ENCODE results near the gene GFY.
A peak's percentile ranks its signal among the peaks of the same experiment; 100 is the strongest.

DNA sequence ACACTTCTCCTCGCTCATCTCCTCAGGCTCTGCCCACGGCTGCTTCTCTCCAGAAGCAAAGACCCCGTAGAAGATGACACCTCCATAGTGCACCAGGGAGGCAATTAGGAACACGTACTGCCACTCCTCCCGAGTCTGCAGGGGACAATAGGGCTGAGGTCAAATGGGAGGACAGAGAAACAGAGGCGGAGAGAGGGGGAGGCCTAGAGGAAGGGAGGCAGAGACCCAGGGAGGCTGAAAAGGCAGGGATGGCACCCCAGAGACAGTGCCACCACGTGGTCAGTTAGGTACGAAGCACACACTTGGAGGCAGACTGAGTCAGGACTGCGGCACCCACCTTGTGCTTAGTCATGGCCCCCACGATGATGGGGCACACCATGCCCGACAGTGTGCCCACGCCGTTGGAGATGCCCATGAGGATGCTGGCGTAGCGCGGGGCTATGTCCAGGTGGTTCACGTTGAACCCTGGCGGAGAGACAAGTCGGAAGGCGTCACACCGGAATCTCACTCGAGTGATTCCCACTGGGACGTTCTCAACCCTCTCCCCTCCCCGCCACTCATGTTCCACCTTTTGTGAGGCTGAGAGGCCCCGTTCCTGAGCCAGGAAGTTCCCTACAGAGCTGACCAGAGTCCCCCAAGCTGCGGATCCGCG, 5.6 kb downstream of the GFY start:
- TF ChIP-seq EZH2 (IDR thresholded peaks at IDR 0.05; ENCODE audit: borderline replicate concordance, low read depth, low read length, severe bottlenecking) (no peak), POLR2AphosphoS5 (IDR thresholded peaks at IDR 0.05; ENCODE audit: insufficient read depth, low read depth, low read length) (no peak), POLR2A (IDR thresholded peaks at IDR 0.05; ENCODE audit: low read depth, low read length) (no peak), JUN (IDR thresholded peaks at IDR 0.05; ENCODE audit: borderline replicate concordance, insufficient read depth, insufficient read length, low read depth) (no peak), MYC (IDR thresholded peaks at IDR 0.05; ENCODE audit: low read depth, low read length) (no peak), GATA2 (IDR thresholded peaks at IDR 0.05; ENCODE audit: insufficient read depth, insufficient read length, low read depth, low read length) (no peak), FOS (IDR thresholded peaks at IDR 0.05; ENCODE audit: borderline replicate concordance, insufficient read depth, low read length) (no peak)
- TF ChIP-seq, protein P1, sequence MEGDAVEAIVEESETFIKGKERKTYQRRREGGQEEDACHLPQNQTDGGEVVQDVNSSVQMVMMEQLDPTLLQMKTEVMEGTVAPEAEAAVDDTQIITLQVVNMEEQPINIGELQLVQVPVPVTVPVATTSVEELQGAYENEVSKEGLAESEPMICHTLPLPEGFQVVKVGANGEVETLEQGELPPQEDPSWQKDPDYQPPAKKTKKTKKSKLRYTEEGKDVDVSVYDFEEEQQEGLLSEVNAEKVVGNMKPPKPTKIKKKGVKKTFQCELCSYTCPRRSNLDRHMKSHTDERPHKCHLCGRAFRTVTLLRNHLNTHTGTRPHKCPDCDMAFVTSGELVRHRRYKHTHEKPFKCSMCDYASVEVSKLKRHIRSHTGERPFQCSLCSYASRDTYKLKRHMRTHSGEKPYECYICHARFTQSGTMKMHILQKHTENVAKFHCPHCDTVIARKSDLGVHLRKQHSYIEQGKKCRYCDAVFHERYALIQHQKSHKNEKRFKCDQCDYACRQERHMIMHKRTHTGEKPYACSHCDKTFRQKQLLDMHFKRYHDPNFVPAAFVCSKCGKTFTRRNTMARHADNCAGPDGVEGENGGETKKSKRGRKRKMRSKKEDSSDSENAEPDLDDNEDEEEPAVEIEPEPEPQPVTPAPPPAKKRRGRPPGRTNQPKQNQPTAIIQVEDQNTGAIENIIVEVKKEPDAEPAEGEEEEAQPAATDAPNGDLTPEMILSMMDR (IDR thresholded peaks at IDR 0.05; ENCODE audit: extremely low read depth in 1 of 2, insufficient read depth in 1 of 2, low read depth in 1 of 2, low read length in 2 of 2): peak; percentile 17 to 27
- TF ChIP-seq, protein P2, sequence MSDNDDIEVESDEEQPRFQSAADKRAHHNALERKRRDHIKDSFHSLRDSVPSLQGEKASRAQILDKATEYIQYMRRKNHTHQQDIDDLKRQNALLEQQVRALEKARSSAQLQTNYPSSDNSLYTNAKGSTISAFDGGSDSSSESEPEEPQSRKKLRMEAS (IDR thresholded peaks at IDR 0.05; ENCODE audit: insufficient read depth, insufficient read length): peak; percentile 68

Data from endothelial cell of umbilical vein (primary cell).